Hepatocyte (in vitro differentiated cells): ENCODE measurements around the gene HS6ST2. TPM values are rescaled to one million over a fixed set of nuclear protein-coding genes. Genes with fewer than 3 reads are reported as not detected.

ENCODE experiments used
- DNase-seq: peaks from one replicate; pipeline ENCODE4 v3.0.0-alpha.2; 2016; ENCODE audit warnings: low spot score
- H2AFZ ChIP-seq: fragments of 200-600 bp; sonication (generic); 2 replicates; pipeline ENCODE4 v1.6.0; 2016; ENCODE audit warnings: antibody characterized with exemption, mild to moderate bottlenecking
- H3K27ac ChIP-seq: fragments of 200-600 bp; sonication (generic); 2 replicates; pipeline ENCODE4 v1.5.1; 2016; ENCODE audit warnings: mild to moderate bottlenecking
- H3K27me3 ChIP-seq: fragments of 200-600 bp; sonication (generic); 2 replicates; pipeline ENCODE4 v1.6.1; 2016
- H3K36me3 ChIP-seq: fragments of 200-600 bp; sonication (generic); replicated peaks from 2 replicates; pipeline ENCODE4 v1.5.1; 2016; ENCODE audit warnings: low read depth; ENCODE audit not compliant: insufficient read depth
- H3K4me1 ChIP-seq: fragments of 200-600 bp; sonication (generic); 2 replicates; pipeline ENCODE4 v1.5.1; 2016; ENCODE audit warnings: mild to moderate bottlenecking, moderate library complexity; ENCODE audit not compliant: insufficient read depth
- H3K4me2 ChIP-seq: fragments of 200-600 bp; sonication (generic); 2 replicates; pipeline ENCODE4 v1.6.0; 2016
- H3K4me3 ChIP-seq: fragments of 200-600 bp; sonication (generic); 2 replicates; pipeline ENCODE4 v1.5.1; 2016; ENCODE audit warnings: mild to moderate bottlenecking
- H3K79me2 ChIP-seq: fragments of 200-600 bp; sonication (generic); 2 replicates; pipeline ENCODE4 v1.6.0; 2017; ENCODE audit warnings: mild to moderate bottlenecking
- H3K9me2 ChIP-seq: fragments of 200-600 bp; sonication (generic); replicated peaks from 2 replicates; pipeline ENCODE4 v1.6.0; 2017; ENCODE audit warnings: mild to moderate bottlenecking; ENCODE audit not compliant: insufficient read depth
- H3K9me3 ChIP-seq: fragments of 200-600 bp; sonication (generic); 2 replicates; pipeline ENCODE4 v1.5.1; 2016; ENCODE audit warnings: low read depth, mild to moderate bottlenecking
- H4K20me1 ChIP-seq: fragments of 200-600 bp; sonication (generic); 2 replicates; pipeline ENCODE4 v1.6.0; 2016; ENCODE audit warnings: mild to moderate bottlenecking; ENCODE audit not compliant: insufficient read depth, poor library complexity, severe bottlenecking
- EZH2 ChIP-seq: fragments of 200-600 bp; sonication (generic); IDR thresholded peaks from 2 replicates; pipeline ENCODE4 v1.6.1; 2016; ENCODE audit warnings: antibody characterized with exemption, mild to moderate bottlenecking, borderline replicate concordance
- EZH2phosphoT487 ChIP-seq: fragments of 200-600 bp; sonication (generic); IDR thresholded peaks from one replicate; pipeline ENCODE4 v1.6.1; 2018; ENCODE audit warnings: antibody characterized with exemption, mild to moderate bottlenecking, low read depth, moderate library complexity; ENCODE audit not compliant: unreplicated experiment, severe bottlenecking
- WGBS: methylation state at CpG from one replicate; pipeline ENCODE4 v1.1.6; 2016; ENCODE audit warnings: low lambda C conversion rate; ENCODE audit errors: missing lambda C conversion rate; 5-methylcytosine and 5-hydroxymethylcytosine counted together
- polyA plus RNA-seq: library from polyadenylated mRNA; unstranded; fragments of >200 nt; fragmentation: Nextera tagmentation; extraction: Ambion mirVana; gene quantifications from 2 replicates; pipeline ENCODE4 v1.2.1, GENCODE V29; 2016
- total RNA-seq: library from RNA; depleted of rRNA; stranded (reverse); fragments of >200 nt; gene quantifications from 2 replicates; pipeline ENCODE4 v1.2.3, GENCODE V29; 2014
- TF ChIP-seq, protein P1 (sequence below): fragments of 200-600 bp; sonication (generic); IDR thresholded peaks from 2 replicates; pipeline ENCODE4 v1.5.1; 2016; ENCODE audit warnings: antibody characterized with exemption, mild to moderate bottlenecking; ENCODE audit not compliant: poor library complexity

The HS6ST2 gene
- total and polyA plus RNA-seq, 2 experiments from 2014 or later, result 17.4 to 21.9 TPM

DNA sequence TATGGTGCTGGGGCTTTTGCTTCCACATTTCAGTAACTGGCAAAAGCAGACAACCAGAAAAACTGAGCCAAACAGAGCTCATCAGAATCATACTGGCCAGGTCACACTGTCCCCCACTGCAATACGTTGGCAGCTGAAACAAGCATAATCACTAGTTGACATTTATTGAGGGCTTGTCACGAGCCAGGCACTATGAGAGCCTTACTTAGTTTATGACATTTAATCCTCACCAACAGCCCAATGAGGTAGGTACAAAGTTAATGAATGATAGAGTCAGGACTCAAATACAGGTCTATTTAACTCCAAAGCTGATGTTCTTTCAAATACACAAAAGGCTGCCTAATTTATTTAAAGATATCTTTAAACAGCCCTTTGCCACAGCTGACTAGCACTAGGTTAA, 295.6 kb downstream of the HS6ST2 start:
- no peaks in the 10 kb centered on the region for H3K27me3 ChIP-seq
- no peaks in the 10 kb centered on the region for H3K9me3 ChIP-seq
- TF ChIP-seq, protein P1, sequence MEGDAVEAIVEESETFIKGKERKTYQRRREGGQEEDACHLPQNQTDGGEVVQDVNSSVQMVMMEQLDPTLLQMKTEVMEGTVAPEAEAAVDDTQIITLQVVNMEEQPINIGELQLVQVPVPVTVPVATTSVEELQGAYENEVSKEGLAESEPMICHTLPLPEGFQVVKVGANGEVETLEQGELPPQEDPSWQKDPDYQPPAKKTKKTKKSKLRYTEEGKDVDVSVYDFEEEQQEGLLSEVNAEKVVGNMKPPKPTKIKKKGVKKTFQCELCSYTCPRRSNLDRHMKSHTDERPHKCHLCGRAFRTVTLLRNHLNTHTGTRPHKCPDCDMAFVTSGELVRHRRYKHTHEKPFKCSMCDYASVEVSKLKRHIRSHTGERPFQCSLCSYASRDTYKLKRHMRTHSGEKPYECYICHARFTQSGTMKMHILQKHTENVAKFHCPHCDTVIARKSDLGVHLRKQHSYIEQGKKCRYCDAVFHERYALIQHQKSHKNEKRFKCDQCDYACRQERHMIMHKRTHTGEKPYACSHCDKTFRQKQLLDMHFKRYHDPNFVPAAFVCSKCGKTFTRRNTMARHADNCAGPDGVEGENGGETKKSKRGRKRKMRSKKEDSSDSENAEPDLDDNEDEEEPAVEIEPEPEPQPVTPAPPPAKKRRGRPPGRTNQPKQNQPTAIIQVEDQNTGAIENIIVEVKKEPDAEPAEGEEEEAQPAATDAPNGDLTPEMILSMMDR, result no peak
- TF ChIP-seq EZH2phosphoT487 (no peak), EZH2 (no peak)
- H2AFZ ChIP-seq, result no peak overlapping the region
- peak overlapping the region; percentile 15 for H3K27ac ChIP-seq
- no peaks in the 10 kb centered on the region for H3K4me1 ChIP-seq
- H3K79me2 ChIP-seq, result no peaks in the 10 kb centered on the region
- peak overlapping the region; percentile 5 for H3K4me2 ChIP-seq
- DNase-seq, result peak; percentile 9
- H4K20me1 ChIP-seq, result no peaks in the 10 kb centered on the region
- no peaks in the 10 kb centered on the region for H3K36me3 ChIP-seq
- no peaks in the 10 kb centered on the region for H3K9me2 ChIP-seq
- 12% methylated on average over 2 of the region's 2 CpGs for WGBS
- H3K4me3 ChIP-seq, result no peak overlapping the region

DNA sequence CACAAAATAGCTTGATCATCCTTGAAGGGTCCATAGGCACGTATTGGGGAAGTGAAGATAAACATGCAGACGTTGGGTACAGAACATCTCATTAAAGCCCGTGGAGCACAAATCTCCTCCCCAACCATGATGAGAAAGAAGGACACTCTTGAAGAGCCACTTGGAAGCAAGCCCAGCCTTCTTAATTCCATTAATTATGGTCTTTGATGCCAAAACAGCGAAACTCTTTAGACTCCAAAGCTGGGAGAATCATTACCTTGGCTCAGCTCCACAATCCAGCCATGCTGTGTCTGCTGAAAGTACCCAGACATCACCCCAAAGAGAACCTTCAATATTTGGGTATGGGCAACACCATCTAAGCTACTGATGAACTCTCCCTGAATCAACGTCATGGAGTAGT, 300.6 kb downstream of the HS6ST2 start:
- no peak for DNase-seq
- no peak overlapping the region for H2AFZ ChIP-seq
- no peaks in the 10 kb centered on the region for H4K20me1 ChIP-seq
- no peak overlapping the region for H3K27ac ChIP-seq
- TF ChIP-seq EZH2phosphoT487, result no peak
- no peak for TF ChIP-seq EZH2
- TF ChIP-seq, protein P1, result no peak
- no peak overlapping the region for H3K4me2 ChIP-seq
- no peak overlapping the region for H3K4me3 ChIP-seq
- H3K27me3 ChIP-seq, result no peaks in the 10 kb centered on the region
- H3K4me1 ChIP-seq, result no peaks in the 10 kb centered on the region
- no peaks in the 10 kb centered on the region for H3K79me2 ChIP-seq
- no peaks in the 10 kb centered on the region for H3K9me3 ChIP-seq
- H3K36me3 ChIP-seq, result no peaks in the 10 kb centered on the region
- WGBS, result 66% methylated on average over 5 of the region's 5 CpGs
- H3K9me2 ChIP-seq, result no peaks in the 10 kb centered on the region

DNA sequence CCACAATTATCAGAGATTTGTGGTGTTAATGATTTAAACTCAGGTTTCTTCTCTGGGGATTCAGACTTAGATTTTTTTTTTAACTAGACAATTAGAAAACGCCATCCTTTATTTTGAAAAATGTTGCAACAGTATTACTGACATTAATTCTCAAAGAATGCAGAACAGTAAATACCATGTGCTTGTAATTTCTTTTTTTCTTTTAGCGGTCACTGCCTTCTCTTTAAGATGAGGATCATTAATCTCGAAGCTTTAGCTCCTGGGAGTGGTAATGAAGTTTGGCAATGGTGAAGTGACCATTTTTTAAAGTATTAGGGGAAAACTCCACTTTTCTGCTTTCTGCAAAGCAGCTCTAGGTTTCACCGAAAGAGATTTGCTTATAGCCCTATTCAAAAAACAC, 305.6 kb downstream of the HS6ST2 start:
- H3K79me2 ChIP-seq, result no peaks in the 10 kb centered on the region
- 48% methylated on average over 4 of the region's 4 CpGs for WGBS
- no peak overlapping the region for H3K27ac ChIP-seq
- H3K9me3 ChIP-seq, result no peaks in the 10 kb centered on the region
- H3K9me2 ChIP-seq, result no peaks in the 10 kb centered on the region
- H3K4me1 ChIP-seq, result no peaks in the 10 kb centered on the region
- TF ChIP-seq, protein P1, result no peak
- TF ChIP-seq EZH2, result no peak
- TF ChIP-seq EZH2phosphoT487, result no peak
- H4K20me1 ChIP-seq, result no peaks in the 10 kb centered on the region
- no peak overlapping the region for H3K4me3 ChIP-seq
- no peak overlapping the region for H3K4me2 ChIP-seq
- DNase-seq, result no peak
- no peaks in the 10 kb centered on the region for H3K36me3 ChIP-seq
- H3K27me3 ChIP-seq, result no peaks in the 10 kb centered on the region
- H2AFZ ChIP-seq, result no peak overlapping the region
